Measurements from ENCODE around the gene SPG7. TPM values are rescaled to one million over a fixed set of nuclear protein-coding genes. Genes with fewer than 3 reads are reported as not detected.
A peak's percentile ranks its signal among the peaks of the same experiment; 100 is the strongest.

Gene SPG7
- total RNA-seq, 1 donor from 2014 or later, result 98.8 TPM

- DNase-seq, result no peak
- Histone ChIP-seq H3K4me1 (peaks cover 16% of the 10 kb centered on the region), H3K36me3 (no peaks in the 10 kb centered on the region), H3K27me3 (ENCODE audit: low read depth) (no peaks in the 10 kb centered on the region), H3K4me3 (no peak overlapping the region), H3K27ac (peak overlapping the region; percentile 66), H3K9me3 (no peaks in the 10 kb centered on the region)
- no peak for ATAC-seq
- intact Hi-C loops (cut with DNase I), result no loop called here
- TF ChIP-seq CTCF (IDR thresholded peaks at IDR 0.05), result no peak
Observed at GRCh38 chr16:89582614-89583196, 74.5 kb downstream of the SPG7 start.

GRCh38 chr16:89583197-89583894 lies 75.1 kb downstream of the SPG7 start:
- no peak for TF ChIP-seq CTCF (IDR thresholded peaks at IDR 0.05)
- H3K9me3 ChIP-seq, result no peaks in the 10 kb centered on the region
- H3K4me1 ChIP-seq, result peaks cover 16% of the 10 kb centered on the region
- H3K36me3 ChIP-seq, result no peaks in the 10 kb centered on the region
- no peak overlapping the region for H3K27ac ChIP-seq
- H3K27me3 ChIP-seq (ENCODE audit: low read depth), result no peaks in the 10 kb centered on the region
- no peak overlapping the region for H3K4me3 ChIP-seq
- DNase-seq (no peak), ATAC-seq (no peak)
- intact Hi-C loops (cut with DNase I), result no loop called here

- DNase-seq (no peak), ATAC-seq (peak in 1 of 2 donors; percentile 19)
- Histone ChIP-seq H3K36me3 (no peaks in the 10 kb centered on the region), H3K27ac (no peak overlapping the region), H3K27me3 (ENCODE audit: low read depth) (no peaks in the 10 kb centered on the region), H3K4me3 (no peak overlapping the region), H3K9me3 (no peaks in the 10 kb centered on the region), H3K4me1 (peaks cover 16% of the 10 kb centered on the region)
- intact Hi-C loops (cut with DNase I), result no loop called here
- TF ChIP-seq CTCF (IDR thresholded peaks at IDR 0.05), result no peak
Observed at GRCh38 chr16:89583895-89584644, 75.9 kb downstream of the SPG7 start.

- no peak overlapping the region for H3K4me3 ChIP-seq
- ATAC-seq, result no peak
- DNase-seq, result no peak
- H3K4me1 ChIP-seq, result peaks cover 16% of the 10 kb centered on the region
- no peaks in the 10 kb centered on the region for H3K9me3 ChIP-seq
- intact Hi-C loops (cut with DNase I), result no loop called here
- no peak for TF ChIP-seq CTCF (IDR thresholded peaks at IDR 0.05)
- H3K36me3 ChIP-seq, result no peaks in the 10 kb centered on the region
- H3K27ac ChIP-seq, result no peak overlapping the region
- H3K27me3 ChIP-seq (ENCODE audit: low read depth), result no peaks in the 10 kb centered on the region
Observed at GRCh38 chr16:89584768-89585549, 76.8 kb downstream of the SPG7 start.

GRCh38 chr16:89586218-89586617 lies 78.0 kb downstream of the SPG7 start:
- H3K4me3 ChIP-seq, result no peak overlapping the region
- H3K4me1 ChIP-seq, result peaks cover 16% of the 10 kb centered on the region
- no peaks in the 10 kb centered on the region for H3K9me3 ChIP-seq
- no peaks in the 10 kb centered on the region for H3K27me3 ChIP-seq (ENCODE audit: low read depth)
- DNase-seq (no peak), ATAC-seq (no peak)
- intact Hi-C loops (cut with DNase I), result no loop called here
- no peaks in the 10 kb centered on the region for H3K36me3 ChIP-seq
- no peak overlapping the region for H3K27ac ChIP-seq
- no peak for TF ChIP-seq CTCF (IDR thresholded peaks at IDR 0.05)
